ENCODE measurements around the gene TTC7B. TPM values are rescaled to one million over a fixed set of nuclear protein-coding genes. Genes with fewer than 3 reads are reported as not detected.

The TTC7B gene
- total and polyA plus RNA-seq, 2 of the 13 experiments (the other 11 are each of a cell fraction or from before 2014, with no cell fraction given): 1.3 to 3.2 TPM

DNA sequence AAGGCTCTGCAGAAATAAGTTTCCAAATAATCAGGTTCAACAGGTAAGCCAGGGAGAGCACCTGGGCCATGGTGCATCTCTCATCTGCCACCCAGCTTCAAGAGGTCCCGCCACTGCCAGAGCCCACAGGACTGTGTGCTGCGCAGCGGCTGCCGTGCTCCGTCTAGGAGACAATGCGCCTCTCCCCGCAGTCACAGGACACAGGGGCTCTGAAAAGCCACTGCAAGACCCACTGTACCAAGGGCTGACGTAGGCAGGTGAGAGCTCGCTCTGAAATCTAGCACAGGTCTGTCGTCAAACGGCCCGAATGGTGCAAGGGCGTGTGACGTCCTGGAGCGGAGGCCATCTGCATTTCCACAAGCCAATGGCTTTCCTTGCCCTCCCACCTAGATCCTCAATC is 218.3 kb downstream of the TTC7B start (continued):
- TF ChIP-seq, protein P1, sequence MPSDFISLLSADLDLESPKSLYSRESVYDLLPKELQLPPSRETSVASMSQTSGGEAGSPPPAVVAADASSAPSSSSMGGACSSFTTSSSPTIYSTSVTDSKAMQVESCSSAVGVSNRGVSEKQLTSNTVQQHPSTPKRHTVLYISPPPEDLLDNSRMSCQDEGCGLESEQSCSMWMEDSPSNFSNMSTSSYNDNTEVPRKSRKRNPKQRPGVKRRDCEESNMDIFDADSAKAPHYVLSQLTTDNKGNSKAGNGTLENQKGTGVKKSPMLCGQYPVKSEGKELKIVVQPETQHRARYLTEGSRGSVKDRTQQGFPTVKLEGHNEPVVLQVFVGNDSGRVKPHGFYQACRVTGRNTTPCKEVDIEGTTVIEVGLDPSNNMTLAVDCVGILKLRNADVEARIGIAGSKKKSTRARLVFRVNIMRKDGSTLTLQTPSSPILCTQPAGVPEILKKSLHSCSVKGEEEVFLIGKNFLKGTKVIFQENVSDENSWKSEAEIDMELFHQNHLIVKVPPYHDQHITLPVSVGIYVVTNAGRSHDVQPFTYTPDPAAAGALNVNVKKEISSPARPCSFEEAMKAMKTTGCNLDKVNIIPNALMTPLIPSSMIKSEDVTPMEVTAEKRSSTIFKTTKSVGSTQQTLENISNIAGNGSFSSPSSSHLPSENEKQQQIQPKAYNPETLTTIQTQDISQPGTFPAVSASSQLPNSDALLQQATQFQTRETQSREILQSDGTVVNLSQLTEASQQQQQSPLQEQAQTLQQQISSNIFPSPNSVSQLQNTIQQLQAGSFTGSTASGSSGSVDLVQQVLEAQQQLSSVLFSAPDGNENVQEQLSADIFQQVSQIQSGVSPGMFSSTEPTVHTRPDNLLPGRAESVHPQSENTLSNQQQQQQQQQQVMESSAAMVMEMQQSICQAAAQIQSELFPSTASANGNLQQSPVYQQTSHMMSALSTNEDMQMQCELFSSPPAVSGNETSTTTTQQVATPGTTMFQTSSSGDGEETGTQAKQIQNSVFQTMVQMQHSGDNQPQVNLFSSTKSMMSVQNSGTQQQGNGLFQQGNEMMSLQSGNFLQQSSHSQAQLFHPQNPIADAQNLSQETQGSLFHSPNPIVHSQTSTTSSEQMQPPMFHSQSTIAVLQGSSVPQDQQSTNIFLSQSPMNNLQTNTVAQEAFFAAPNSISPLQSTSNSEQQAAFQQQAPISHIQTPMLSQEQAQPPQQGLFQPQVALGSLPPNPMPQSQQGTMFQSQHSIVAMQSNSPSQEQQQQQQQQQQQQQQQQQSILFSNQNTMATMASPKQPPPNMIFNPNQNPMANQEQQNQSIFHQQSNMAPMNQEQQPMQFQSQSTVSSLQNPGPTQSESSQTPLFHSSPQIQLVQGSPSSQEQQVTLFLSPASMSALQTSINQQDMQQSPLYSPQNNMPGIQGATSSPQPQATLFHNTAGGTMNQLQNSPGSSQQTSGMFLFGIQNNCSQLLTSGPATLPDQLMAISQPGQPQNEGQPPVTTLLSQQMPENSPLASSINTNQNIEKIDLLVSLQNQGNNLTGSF (CRISPR knock-in tag; IDR thresholded peaks at IDR 0.05): no peak

DNA sequence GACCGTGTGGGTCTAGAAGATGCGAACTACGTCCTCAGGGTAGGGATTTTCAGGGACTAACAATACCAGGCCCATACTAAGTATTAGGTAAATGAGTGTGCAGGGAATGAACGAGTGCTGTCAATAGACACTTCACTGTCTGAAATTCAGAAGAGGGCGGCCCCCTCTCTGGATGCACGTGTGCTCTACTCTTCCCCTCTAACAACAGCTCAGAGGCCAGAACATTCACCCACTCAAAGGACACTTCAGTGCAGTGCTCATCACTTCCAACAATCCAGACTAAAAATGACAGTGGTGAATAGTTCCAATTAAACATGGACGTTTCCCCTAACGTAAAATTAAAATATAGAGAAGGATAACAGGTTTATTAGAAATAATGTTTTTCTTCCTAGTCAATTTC is 219.5 kb downstream of the TTC7B start:
- intact Hi-C loops (cut with micrococcal nuclease; ENCODE audit: unreplicated experiment): no loop called here
- FAIRE-seq: no peak
- no peaks in the 10 kb centered on the region for H3K4me1 ChIP-seq (ENCODE audit: insufficient read depth, low read length)

More for the DNA sequence above, 219.5 kb downstream of the TTC7B start:
- no peaks in the 10 kb centered on the region for H3K27me3 ChIP-seq (ENCODE audit: control insufficient read depth in 1 of 2, insufficient read depth in 2 of 2, low read length in 2 of 2)
- H3K4me3 ChIP-seq (replicated peaks in 1 of 3; ENCODE audit: insufficient read depth in 1 of 3, low read depth in 2 of 3, low read length in 3 of 3): no peak overlapping the region
- ATAC-seq: no peak
- POLR2A ChIA-PET: no interaction called here
- DNase-seq (ENCODE audit: low spot score): no peak
- TF ChIP-seq, protein P2, sequence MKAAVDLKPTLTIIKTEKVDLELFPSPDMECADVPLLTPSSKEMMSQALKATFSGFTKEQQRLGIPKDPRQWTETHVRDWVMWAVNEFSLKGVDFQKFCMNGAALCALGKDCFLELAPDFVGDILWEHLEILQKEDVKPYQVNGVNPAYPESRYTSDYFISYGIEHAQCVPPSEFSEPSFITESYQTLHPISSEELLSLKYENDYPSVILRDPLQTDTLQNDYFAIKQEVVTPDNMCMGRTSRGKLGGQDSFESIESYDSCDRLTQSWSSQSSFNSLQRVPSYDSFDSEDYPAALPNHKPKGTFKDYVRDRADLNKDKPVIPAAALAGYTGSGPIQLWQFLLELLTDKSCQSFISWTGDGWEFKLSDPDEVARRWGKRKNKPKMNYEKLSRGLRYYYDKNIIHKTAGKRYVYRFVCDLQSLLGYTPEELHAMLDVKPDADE (CRISPR knock-in tag; IDR thresholded peaks at IDR 0.05): no peak
- no peak for TF ChIP-seq GTF3A (CRISPR knock-in tag; conservative IDR thresholded peaks at IDR 0.05)
- TF ChIP-seq, protein P3, sequence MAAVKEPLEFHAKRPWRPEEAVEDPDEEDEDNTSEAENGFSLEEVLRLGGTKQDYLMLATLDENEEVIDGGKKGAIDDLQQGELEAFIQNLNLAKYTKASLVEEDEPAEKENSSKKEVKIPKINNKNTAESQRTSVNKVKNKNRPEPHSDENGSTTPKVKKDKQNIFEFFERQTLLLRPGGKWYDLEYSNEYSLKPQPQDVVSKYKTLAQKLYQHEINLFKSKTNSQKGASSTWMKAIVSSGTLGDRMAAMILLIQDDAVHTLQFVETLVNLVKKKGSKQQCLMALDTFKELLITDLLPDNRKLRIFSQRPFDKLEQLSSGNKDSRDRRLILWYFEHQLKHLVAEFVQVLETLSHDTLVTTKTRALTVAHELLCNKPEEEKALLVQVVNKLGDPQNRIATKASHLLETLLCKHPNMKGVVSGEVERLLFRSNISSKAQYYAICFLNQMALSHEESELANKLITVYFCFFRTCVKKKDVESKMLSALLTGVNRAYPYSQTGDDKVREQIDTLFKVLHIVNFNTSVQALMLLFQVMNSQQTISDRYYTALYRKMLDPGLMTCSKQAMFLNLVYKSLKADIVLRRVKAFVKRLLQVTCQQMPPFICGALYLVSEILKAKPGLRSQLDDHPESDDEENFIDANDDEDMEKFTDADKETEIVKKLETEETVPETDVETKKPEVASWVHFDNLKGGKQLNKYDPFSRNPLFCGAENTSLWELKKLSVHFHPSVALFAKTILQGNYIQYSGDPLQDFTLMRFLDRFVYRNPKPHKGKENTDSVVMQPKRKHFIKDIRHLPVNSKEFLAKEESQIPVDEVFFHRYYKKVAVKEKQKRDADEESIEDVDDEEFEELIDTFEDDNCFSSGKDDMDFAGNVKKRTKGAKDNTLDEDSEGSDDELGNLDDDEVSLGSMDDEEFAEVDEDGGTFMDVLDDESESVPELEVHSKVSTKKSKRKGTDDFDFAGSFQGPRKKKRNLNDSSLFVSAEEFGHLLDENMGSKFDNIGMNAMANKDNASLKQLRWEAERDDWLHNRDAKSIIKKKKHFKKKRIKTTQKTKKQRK (IDR thresholded peaks at IDR 0.05; ENCODE audit: low read length): no peak
- TF ChIP-seq NFKBIZ (CRISPR knock-in tag; IDR thresholded peaks at IDR 0.05): no peak
- no peak for TF ChIP-seq KLF12 (CRISPR knock-in tag; IDR thresholded peaks at IDR 0.05; ENCODE audit: borderline replicate concordance)
- no peak for TF ChIP-seq STAT5B (CRISPR knock-in tag; IDR thresholded peaks at IDR 0.05)
- no peak for TF ChIP-seq GPN1 (CRISPR knock-in tag; IDR thresholded peaks at IDR 0.05; ENCODE audit: borderline replicate concordance)
- TF ChIP-seq MAZ (IDR thresholded peaks at IDR 0.05; ENCODE audit: borderline replicate concordance, low read depth, low read length): no peak
- no peak for TF ChIP-seq MAZ (CRISPR knock-in tag; IDR thresholded peaks at IDR 0.05; ENCODE audit: low read depth)
- TF ChIP-seq, protein P4, sequence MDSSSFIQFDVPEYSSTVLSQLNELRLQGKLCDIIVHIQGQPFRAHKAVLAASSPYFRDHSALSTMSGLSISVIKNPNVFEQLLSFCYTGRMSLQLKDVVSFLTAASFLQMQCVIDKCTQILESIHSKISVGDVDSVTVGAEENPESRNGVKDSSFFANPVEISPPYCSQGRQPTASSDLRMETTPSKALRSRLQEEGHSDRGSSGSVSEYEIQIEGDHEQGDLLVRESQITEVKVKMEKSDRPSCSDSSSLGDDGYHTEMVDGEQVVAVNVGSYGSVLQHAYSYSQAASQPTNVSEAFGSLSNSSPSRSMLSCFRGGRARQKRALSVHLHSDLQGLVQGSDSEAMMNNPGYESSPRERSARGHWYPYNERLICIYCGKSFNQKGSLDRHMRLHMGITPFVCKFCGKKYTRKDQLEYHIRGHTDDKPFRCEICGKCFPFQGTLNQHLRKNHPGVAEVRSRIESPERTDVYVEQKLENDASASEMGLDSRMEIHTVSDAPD (CRISPR knock-in tag; IDR thresholded peaks at IDR 0.05): no peak
- no peak for TF ChIP-seq NAIF1 (CRISPR knock-in tag; IDR thresholded peaks at IDR 0.05; ENCODE audit: borderline replicate concordance)
- no peak for TF ChIP-seq IRX3 (CRISPR knock-in tag; IDR thresholded peaks at IDR 0.05; ENCODE audit: borderline replicate concordance, low read depth)
- no peak overlapping the region for H3K4me2 ChIP-seq (ENCODE audit: low read depth, low read length)
- H2AFZ ChIP-seq (ENCODE audit: low read length): no peak overlapping the region
- WGBS (ENCODE audit: low lambda C conversion rate): 39% methylated on average over 8 of the region's 8 CpGs
- in situ Hi-C loops (cut with HindIII; ENCODE audit: extremely low pct_ligation_motif_present, low pct_unique_long_range_greater_than_20kb): no loop called here
- no peaks in the 10 kb centered on the region for H3K79me2 ChIP-seq (ENCODE audit: insufficient read depth, low read length)
- H3K9ac ChIP-seq (ENCODE audit: insufficient read depth, low read depth, low read length): no peak overlapping the region
- no TSS peak for BruUV-seq (replicated peaks)
- H3K36me3 ChIP-seq (replicated peaks in 1 of 2; ENCODE audit: control insufficient read depth in 1 of 2, insufficient read depth in 2 of 2, low read length in 2 of 2): no peaks in the 10 kb centered on the region
- no peaks in the 10 kb centered on the region for H3K9me3 ChIP-seq (ENCODE audit: low read length)
- H3K27ac ChIP-seq (ENCODE audit: extremely low read length, insufficient read depth, low read length): no peak overlapping the region
- CTCF ChIA-PET (ENCODE audit: low intra/inter-chr PET ratio, low total read pairs): no interaction called here
- no peaks in the 10 kb centered on the region for H4K20me1 ChIP-seq (ENCODE audit: insufficient read depth, low read length)
